Measurements from ENCODE around the gene MSTO1. TPM values are rescaled to one million over a fixed set of nuclear protein-coding genes. Genes with fewer than 3 reads are reported as not detected.
"Not testable (repeated sequence)": the region's sequence is repeated elsewhere in the genome, so short reads cannot be mapped to it uniquely, and the experiment has no call there.

The MSTO1 gene
- total RNA-seq, 4 donors from 2014 or later, result 5.7 to 13.4 (median 11.2) TPM

- no peaks in the 10 kb centered on the region for H3K9me3 ChIP-seq
- H3K4me1 ChIP-seq, result peaks cover 0 to 22% (median 22%) of the 10 kb centered on the region in 4 donors
- intact Hi-C loops (cut with DNase I), result no loop called here
- DNase-seq (ENCODE audit: extremely low spot score), result no peak
- no peaks in the 10 kb centered on the region for H3K27me3 ChIP-seq
- H3K27ac ChIP-seq (replicated peaks in 1 of 4), result no peak overlapping the region
- WGBS, result 84% methylated on average over 3 of the region's 3 CpGs
- no peak overlapping the region for H3K4me3 ChIP-seq
- TF ChIP-seq, protein P1, sequence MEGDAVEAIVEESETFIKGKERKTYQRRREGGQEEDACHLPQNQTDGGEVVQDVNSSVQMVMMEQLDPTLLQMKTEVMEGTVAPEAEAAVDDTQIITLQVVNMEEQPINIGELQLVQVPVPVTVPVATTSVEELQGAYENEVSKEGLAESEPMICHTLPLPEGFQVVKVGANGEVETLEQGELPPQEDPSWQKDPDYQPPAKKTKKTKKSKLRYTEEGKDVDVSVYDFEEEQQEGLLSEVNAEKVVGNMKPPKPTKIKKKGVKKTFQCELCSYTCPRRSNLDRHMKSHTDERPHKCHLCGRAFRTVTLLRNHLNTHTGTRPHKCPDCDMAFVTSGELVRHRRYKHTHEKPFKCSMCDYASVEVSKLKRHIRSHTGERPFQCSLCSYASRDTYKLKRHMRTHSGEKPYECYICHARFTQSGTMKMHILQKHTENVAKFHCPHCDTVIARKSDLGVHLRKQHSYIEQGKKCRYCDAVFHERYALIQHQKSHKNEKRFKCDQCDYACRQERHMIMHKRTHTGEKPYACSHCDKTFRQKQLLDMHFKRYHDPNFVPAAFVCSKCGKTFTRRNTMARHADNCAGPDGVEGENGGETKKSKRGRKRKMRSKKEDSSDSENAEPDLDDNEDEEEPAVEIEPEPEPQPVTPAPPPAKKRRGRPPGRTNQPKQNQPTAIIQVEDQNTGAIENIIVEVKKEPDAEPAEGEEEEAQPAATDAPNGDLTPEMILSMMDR (IDR thresholded peaks at IDR 0.05), result no peak
- TF ChIP-seq POLR2AphosphoS5 (IDR thresholded peaks at IDR 0.05) (no peak), EP300 (IDR thresholded peaks at IDR 0.05) (no peak), POLR2A (IDR thresholded peaks at IDR 0.05; ENCODE audit: low read depth) (no peak)
- H3K36me3 ChIP-seq, result no peaks in the 10 kb centered on the region
Observed at GRCh38 chr1:155652951-155653350, 42.9 kb downstream of the MSTO1 start.

DNA sequence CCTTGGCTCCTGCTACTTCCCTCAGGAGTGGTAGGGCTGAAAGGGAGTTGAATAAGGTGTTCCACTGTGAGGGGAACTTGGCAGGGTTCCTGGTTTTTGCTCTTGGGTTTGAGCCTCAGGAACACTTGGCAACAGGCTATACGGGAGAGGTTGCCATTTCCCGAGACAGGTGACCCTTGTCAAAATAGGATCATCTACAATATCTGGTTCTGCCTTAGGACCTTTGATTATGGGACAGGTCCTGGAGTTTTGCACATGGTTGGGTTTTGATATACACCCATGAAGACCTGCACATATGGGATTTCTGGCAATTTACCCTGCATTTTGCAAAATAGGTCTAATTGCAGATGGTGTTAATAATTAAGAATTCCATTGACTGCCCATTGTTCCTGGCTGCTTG lies 47.4 kb downstream of the MSTO1 start:
- WGBS, result 50% methylated on average over 2 of the region's 2 CpGs
- Histone ChIP-seq H3K4me1 (no peaks in the 10 kb centered on the region), H3K27me3 (no peaks in the 10 kb centered on the region), H3K27ac (replicated peaks in 1 of 4) (no peak overlapping the region), H3K4me3 (no peak overlapping the region), H3K9me3 (no peaks in the 10 kb centered on the region), H3K36me3 (peaks cover 25 to 43% (median 42%) of the 10 kb centered on the region in 4 donors)
- no peak for TF ChIP-seq EP300 (IDR thresholded peaks at IDR 0.05)
- TF ChIP-seq, protein P1 (IDR thresholded peaks at IDR 0.05), result no peak
- no peak for TF ChIP-seq POLR2A (IDR thresholded peaks at IDR 0.05; ENCODE audit: low read depth)
- TF ChIP-seq POLR2AphosphoS5 (IDR thresholded peaks at IDR 0.05), result no peak
- intact Hi-C loops (cut with DNase I), result no loop called here
- DNase-seq (ENCODE audit: extremely low spot score), result no peak

DNA sequence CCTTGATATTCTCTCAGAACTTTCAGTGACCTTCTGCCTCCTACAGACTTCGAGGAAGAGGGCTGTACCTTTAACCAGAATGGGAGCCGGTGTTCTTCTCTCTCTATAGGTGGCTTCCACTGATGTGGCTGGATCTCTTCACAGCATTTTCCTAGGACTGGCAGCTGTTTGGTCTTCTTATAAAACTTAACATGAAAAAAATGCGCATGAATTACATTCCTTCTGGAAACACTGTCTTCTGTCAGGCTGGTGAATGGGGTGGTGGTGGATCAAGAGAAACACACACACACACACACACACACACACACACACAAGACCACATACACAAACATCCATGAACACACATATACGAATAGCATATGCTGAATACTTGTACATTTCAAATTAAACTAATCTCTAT lies 51.2 kb downstream of the MSTO1 start:
- H3K36me3 ChIP-seq, result peaks cover 62 to 81% (median 79%) of the 10 kb centered on the region in 4 donors
- H3K27ac ChIP-seq (replicated peaks in 1 of 4); H3K4me3 ChIP-seq; H3K9me3 ChIP-seq; H3K4me1 ChIP-seq; H3K27me3 ChIP-seq; DNase-seq (ENCODE audit: extremely low spot score): not testable (repeated sequence)
- intact Hi-C loops (cut with DNase I), result loop anchor here (10.0 kb wide), 1 partner anchor 306 kb away; no protein-coding TSS in a partner anchor
- WGBS, result 86% methylated on average over 4 of the region's 4 CpGs

Small RNA genes lying within 50 kb of the gene (small RNA-seq; reads per million reads assigned to genes)
- 0 reads per million in 3 donors for gene AL353807.4

Other genes starting within 250 kb of the MSTO1 start
- gene ASH1L, start 47.4 kb upstream of the MSTO1 start, total RNA-seq, result 10 to 100 TPM; 63.3 to 75.6 (median 67.7) TPM
- 100 to 1,000 TPM; 136 to 164 (median 144) TPM for gene YY1AP1, start 78.6 kb downstream of the MSTO1 start, total RNA-seq
- 100 to 1,000 TPM in 1 of 4 donors, 10 to 100 TPM in 3; 73.5 to 131 (median 87.9) TPM for gene DAP3, start 78.9 kb downstream of the MSTO1 start, total RNA-seq
- 10 to 100 TPM; 26.5 to 49.8 (median 28.3) TPM for gene GON4L, start 247.0 kb downstream of the MSTO1 start, total RNA-seq
- 10 to 100 TPM in 3 of 4 donors, 1 to 10 TPM in 1; 8.3 to 25.2 (median 20.3) TPM for gene SYT11, start 249.3 kb downstream of the MSTO1 start, total RNA-seq

Measured in esophagus muscularis mucosa (tissue), 4 donors.